HepG2 (cell line): ENCODE data around the gene XCR1. TPM values are rescaled to one million over a fixed set of nuclear protein-coding genes. Genes with fewer than 3 reads are reported as not detected.

Source experiments
- ATAC-seq: fragments of 200-7000 bp; cut with Tn5 transposase; 3 replicates; pipeline ENCODE4 v1.9.1; 2020; ENCODE audit warnings: mild to moderate bottlenecking, moderate library complexity
- Bru-seq: library from RNA; stranded (reverse); fragments of 400-500 nt; gene quantifications from one replicate; lab custom pipeline; 2021; lab: Mats Ljungman, UMichigan
- BruChase-seq, 2 experiments: library from RNA; stranded (reverse); fragments of 400-500 nt; gene quantifications; one replicate each; lab custom pipeline; 2021; lab: Mats Ljungman, UMichigan
- BruUV-seq: library from RNA; stranded (reverse); fragments of 400-500 nt; replicated peaks from 2 replicates; lab custom pipeline; 2021; lab: Mats Ljungman, UMichigan
- CTCF ChIA-PET: fragments of 300-600 bp; formaldehyde crosslinking; extraction: SDS; loops from one replicate; lab custom pipeline; 2021; ENCODE audit warnings: low total read pairs, inconsistent platforms, low intra/inter-chr PET ratio; lab: Yijun Ruan, JAX
- POLR2A ChIA-PET: fragments of 350-600 bp; sonication (Branson Sonifier 250); formaldehyde crosslinking; loops from one replicate; lab custom pipeline; 2020; ENCODE audit warnings: antibody characterized with exemption, inconsistent platforms; lab: Yijun Ruan, JAX
- DNase-seq: peaks from one replicate; pipeline ENCODE4 v3.0.0-alpha.2; 2015; ENCODE audit warnings: low spot score
- FAIRE-seq: peaks from 3 replicates; lab custom pipeline; 2011; peaks lifted over from hg19 to GRCh38; lab: Jason Lieb, UNC
- H2AFZ ChIP-seq: one replicate; pipeline ENCODE4 v1.6.1; 2011; ENCODE audit warnings: low read length, inconsistent platforms
- H3K27ac ChIP-seq: fragments of 300-600 bp; 3 replicates; pipeline ENCODE4 v1.8.0; 2011; ENCODE audit warnings: mixed run types, mild to moderate bottlenecking, mixed read lengths, low read length, inconsistent platforms; ENCODE audit not compliant: insufficient read depth; ENCODE audit errors: extremely low read length
- H3K27me3 ChIP-seq, 2 experiments: fragments of 200-600 bp in 1 of 2; 2 replicates in 1 of 2; 3 replicates in 1 of 2; pipeline versions ENCODE4 v1.6.0 to v1.8.0; 2011; ENCODE audit warnings: low read length in 2 of 2, mild to moderate bottlenecking in 2 of 2, moderate library complexity in 2 of 2, inconsistent platforms in 1 of 2; ENCODE audit not compliant: insufficient read depth in 2 of 2, control insufficient read depth in 1 of 2
- H3K36me3 ChIP-seq, 2 experiments: fragments of 200-600 bp in 1 of 2; replicated peaks in 1 of 2; 2 replicates in 1 of 2; 3 replicates in 1 of 2; pipeline versions ENCODE4 v1.5.1 to v1.8.0; 2011; ENCODE audit warnings: low read length in 2 of 2, inconsistent platforms in 1 of 2; ENCODE audit not compliant: insufficient read depth in 2 of 2, control insufficient read depth in 1 of 2
- H3K4me1 ChIP-seq: 2 replicates; pipeline ENCODE4 v1.5.1; 2012; ENCODE audit warnings: low read length, inconsistent platforms; ENCODE audit not compliant: insufficient read depth
- H3K4me2 ChIP-seq: 2 replicates; pipeline ENCODE4 v1.6.0; 2011; ENCODE audit warnings: low read depth, low read length, inconsistent platforms
- H3K4me3 ChIP-seq, 3 experiments: fragments of 200-600 bp in 1 of 3; sonication (generic), shearing (Covaris generic) in 1 of 3; replicated peaks in 1 of 3; 2 replicates each; pipeline ENCODE4 v1.5.1; 2011 to 2016; ENCODE audit warnings: low read length in 3 of 3, inconsistent platforms in 2 of 3, low read depth in 2 of 3, mild to moderate bottlenecking in 2 of 3, control low read depth in 1 of 3, mixed read lengths in 1 of 3; ENCODE audit not compliant: insufficient read depth in 1 of 3
- H3K79me2 ChIP-seq: one replicate; pipeline ENCODE4 v1.6.1; 2011; ENCODE audit warnings: low read length, inconsistent platforms; ENCODE audit not compliant: insufficient read depth
- H3K9ac ChIP-seq: 2 replicates; pipeline ENCODE4 v1.6.0; 2011; ENCODE audit warnings: mild to moderate bottlenecking, low read depth, low read length, inconsistent platforms; ENCODE audit not compliant: insufficient read depth
- H3K9me3 ChIP-seq: 2 replicates; pipeline ENCODE4 v1.5.1; 2012; ENCODE audit warnings: mild to moderate bottlenecking, low read length
- H4K20me1 ChIP-seq: 2 replicates; pipeline ENCODE4 v1.6.0; 2011; ENCODE audit warnings: inconsistent platforms, mild to moderate bottlenecking, low read length, moderate library complexity; ENCODE audit not compliant: insufficient read depth
- FOXK1 ChIP-seq: sonication (generic); formaldehyde crosslinking; IDR thresholded peaks from 2 replicates; pipeline ENCODE4 v1.4.0; 2020; ENCODE audit warnings: low read depth, missing genetic modification reagents, borderline replicate concordance
- WGBS: methylation state at CpG from one replicate; pipeline ENCODE4 v1.1.6; 2017; ENCODE audit warnings: low lambda C conversion rate; 5-methylcytosine and 5-hydroxymethylcytosine counted together
- in situ Hi-C: cut with HindIII; loops from 2 replicates; pipeline ENCODE4 v1.10.0; 2017; ENCODE audit warnings: low pct_unique_long_range_greater_than_20kb; ENCODE audit not compliant: extremely low pct_ligation_motif_present
- intact Hi-C: fragments of 100-400 bp; cut with micrococcal nuclease; formaldehyde crosslinking; loops from one replicate; pipeline ENCODE4 v1.10.0; 2022; ENCODE audit not compliant: unreplicated experiment
- long read RNA-seq, 2 experiments: library from RNA in 1 of 2; library from polyadenylated mRNA in 1 of 2; stranded (forward) in 1 of 2; unstranded in 1 of 2; transcript quantifications; one replicate each; pipeline ENCODE4 v2.0.0, GENCODE V29; 2019 to 2022
- polyA minus RNA-seq, 3 experiments: library from RNA; depleted of rRNA, polyadenylated mRNA; stranded (reverse); fragments of >200 nt; gene quantifications; 2 replicates each; pipeline ENCODE4 v1.2.3, GENCODE V29; 2011; ENCODE audit warnings: low replicate concordance in 1 of 3
- polyA plus RNA-seq, 8 experiments: library from polyadenylated mRNA; depleted of rRNA in 3 of 8; stranded (reverse) in 7 of 8; unstranded in 1 of 8; fragments of >200 nt; fragmentation: Illumina TruSeq in 4 of 8; extraction: Trizol in 4 of 8; gene quantifications; 2 replicates each; pipeline versions ENCODE4 v1.2.1 to v1.2.3, GENCODE V29; 2011 to 2016; ENCODE audit warnings: low read depth in 4 of 8, missing spikeins in 1 of 8, mixed read lengths in 1 of 8; ENCODE audit not compliant: insufficient read depth in 1 of 8
- total RNA-seq, 5 experiments: library from RNA; depleted of rRNA; stranded (reverse); fragments of >200 nt; fragmentation: Illumina TruSeq; extraction: Trizol; gene quantifications; 2 replicates each; pipeline ENCODE4 v1.2.3, GENCODE V29; 2016; ENCODE audit warnings: low read depth in 1 of 5

Gene XCR1, protein sequence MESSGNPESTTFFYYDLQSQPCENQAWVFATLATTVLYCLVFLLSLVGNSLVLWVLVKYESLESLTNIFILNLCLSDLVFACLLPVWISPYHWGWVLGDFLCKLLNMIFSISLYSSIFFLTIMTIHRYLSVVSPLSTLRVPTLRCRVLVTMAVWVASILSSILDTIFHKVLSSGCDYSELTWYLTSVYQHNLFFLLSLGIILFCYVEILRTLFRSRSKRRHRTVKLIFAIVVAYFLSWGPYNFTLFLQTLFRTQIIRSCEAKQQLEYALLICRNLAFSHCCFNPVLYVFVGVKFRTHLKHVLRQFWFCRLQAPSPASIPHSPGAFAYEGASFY
- total RNA-seq (2016; rRNA removed; fragmentation: Illumina TruSeq; extraction: Trizol) (not detected in 2 replicates), polyA plus RNA-seq (2011; rRNA removed) (not detected in 2 replicates), polyA minus RNA-seq (2011; rRNA and poly(A)+ RNA removed; ENCODE audit: low replicate concordance) (0.05 TPM in 1 of 2 replicates, not detected in the other), Bru-seq, nascent RNA (not detected), BruChase-seq, experiment 1, labeled RNA remaining after a 6-hour chase (not detected), BruChase-seq, experiment 2, labeled RNA remaining after a 2-hour chase (not detected)
- total RNA-seq (2016; cell fraction: cytosol; rRNA removed; fragmentation: Illumina TruSeq; extraction: Trizol; ENCODE audit: low read depth) = not detected in 2 replicates
- not detected in 2 replicates for total RNA-seq (2016; cell fraction: insoluble cytoplasmic fraction; rRNA removed; fragmentation: Illumina TruSeq; extraction: Trizol)
- total RNA-seq (2016; cell fraction: membrane; rRNA removed; fragmentation: Illumina TruSeq; extraction: Trizol) = not detected in 2 replicates
- total RNA-seq (2016; cell fraction: nucleus; rRNA removed; fragmentation: Illumina TruSeq; extraction: Trizol) = not detected in 2 replicates
- not detected in 2 replicates for polyA plus RNA-seq (2011; cell fraction: cytosol; rRNA removed)
- not detected in 2 replicates for polyA plus RNA-seq (2011; cell fraction: nucleus; rRNA removed)
- not detected in 2 replicates for polyA plus RNA-seq (2012)
- not detected in 2 replicates for polyA plus RNA-seq (2016; cell fraction: cytosol; fragmentation: Illumina TruSeq; extraction: Trizol; ENCODE audit: low read depth)
- not detected in 2 replicates for polyA plus RNA-seq (2016; cell fraction: insoluble cytoplasmic fraction; fragmentation: Illumina TruSeq; extraction: Trizol; ENCODE audit: low read depth)
- not detected in 2 replicates for polyA plus RNA-seq (2016; cell fraction: membrane; fragmentation: Illumina TruSeq; extraction: Trizol; ENCODE audit: low read depth)
- polyA plus RNA-seq (2016; cell fraction: nucleus; fragmentation: Illumina TruSeq; extraction: Trizol; ENCODE audit: insufficient read depth, low read depth) = not detected in 2 replicates
- polyA minus RNA-seq (2011; cell fraction: cytosol; rRNA and poly(A)+ RNA removed) = not detected in 2 replicates
- polyA minus RNA-seq (2011; cell fraction: nucleus; rRNA and poly(A)+ RNA removed) = not detected in 2 replicates
- long read RNA-seq, experiment 1 = 0 reads
- long read RNA-seq, experiment 2 = 0 reads

DNA sequence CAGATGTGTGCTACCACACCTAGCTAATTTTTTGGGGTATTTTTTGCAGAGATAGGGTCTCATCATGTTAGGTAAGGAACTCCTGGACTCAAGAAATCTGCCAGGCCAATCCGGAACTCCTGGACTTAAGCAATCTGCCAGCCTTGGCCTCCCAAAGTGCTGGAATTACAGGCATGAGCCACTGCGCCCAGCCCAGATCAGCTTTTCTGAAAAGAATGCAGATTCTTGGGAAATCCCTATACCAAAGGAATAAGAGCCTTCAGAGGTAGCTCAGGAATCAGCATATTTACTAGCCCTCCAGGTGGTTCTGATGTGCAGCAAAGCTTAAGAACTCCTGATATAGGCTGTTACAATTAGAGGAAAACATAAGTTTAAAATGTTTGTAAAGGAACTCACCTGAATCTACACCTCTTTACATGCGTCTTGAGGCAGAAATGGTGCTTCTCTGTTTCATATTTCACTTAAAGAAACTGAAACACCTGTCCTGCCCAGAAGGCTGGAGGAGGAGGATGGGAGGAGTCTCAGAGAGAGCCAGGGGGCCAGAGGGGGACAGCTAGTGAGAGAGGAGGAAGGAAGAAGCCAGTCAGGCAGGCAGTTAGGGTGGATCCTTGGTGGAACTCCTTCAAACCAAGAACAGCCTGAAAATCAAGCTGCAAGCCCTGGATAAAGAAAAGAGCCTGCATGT is at the start of gene XCR1:
Gene XCR1 (minus strand): TSS at position 463 of the 685 bp plus-strand sequence. CDS start 5,536 bp downstream, outside the sequence.
- Histone ChIP-seq H3K4me3 (no peak within 1 kb of the TSS), H3K9me3 (peaks cover 7% of the 10 kb centered on the region), H3K9ac (no peak within 1 kb of the TSS), H3K4me1 (peaks cover 16% of the 10 kb centered on the region), H3K79me2 (no peaks in the 10 kb centered on the region), H4K20me1 (no peaks in the 10 kb centered on the region), H3K4me2 (no peak within 1 kb of the TSS), H3K36me3 (no peaks in the 10 kb centered on the region), H3K27me3 (no peaks in the 10 kb centered on the region), H3K27ac (no peak within 1 kb of the TSS), H2AFZ (no peak within 1 kb of the TSS)
- ChIA-PET POLR2A (no interaction called here), CTCF (no interaction called here)
- ATAC-seq = no peak
- DNase-seq = no peak
- no peak for FAIRE-seq
- TF ChIP-seq FOXK1 (CRISPR knock-in tag) = no peak
- BruUV-seq = no TSS peak
- in situ Hi-C loops = no loop called here
- 62% methylated on average over 3 of the region's 3 CpGs for WGBS
- intact Hi-C loops = no loop called here
